ENCODE results near the gene ARHGAP24.

The ARHGAP24 gene

GRCh38 chr4:85748654-85749053 lies 273.7 kb downstream of the ARHGAP24 start:
- no peak for DNase-seq
- intact Hi-C loops (cut with DNase I), result loop anchor here (10.0 kb wide), 1 partner anchor 374 kb away; no protein-coding TSS in a partner anchor

- DNase-seq, result no peak
- intact Hi-C loops (cut with DNase I), result loop anchor here (5.0 kb wide), 1 partner anchor 605 kb away; no protein-coding TSS in a partner anchor
These were observed 276.9 kb downstream of the ARHGAP24 start for GRCh38 chr4:85751866-85752265.

- intact Hi-C loops (cut with DNase I), result no loop called here
- no peak for DNase-seq
These were observed 280.3 kb downstream of the ARHGAP24 start for GRCh38 chr4:85755285-85755684.

GRCh38 chr4:85756938-85757337 lies 282.0 kb downstream of the ARHGAP24 start:
- intact Hi-C loops (cut with DNase I), result no loop called here
- DNase-seq, result no peak

GRCh38 chr4:85759388-85759787 lies 284.4 kb downstream of the ARHGAP24 start:
- DNase-seq, result no peak
- intact Hi-C loops (cut with DNase I), result no loop called here

GRCh38 chr4:85760511-85760910 lies 285.6 kb downstream of the ARHGAP24 start:
- DNase-seq, result no peak
- intact Hi-C loops (cut with DNase I), result no loop called here

- peak in 3 of 42 donors; percentile 34 to 41 (median 36) for DNase-seq
These were observed 287.0 kb downstream of the ARHGAP24 start for GRCh38 chr4:85761803-85762528.

GRCh38 chr4:85762529-85762871 lies 287.6 kb downstream of the ARHGAP24 start:
- intact Hi-C loops (cut with DNase I), result no loop called here
- DNase-seq, result no peak

More at GRCh38 chr4:85761803-85762528, 287.0 kb downstream of the ARHGAP24 start:
- intact Hi-C loops (cut with DNase I), result no loop called here

GRCh38 chr4:85763202-85763601 lies 288.3 kb downstream of the ARHGAP24 start:
- intact Hi-C loops (cut with DNase I), result no loop called here
- no peak for DNase-seq

- DNase-seq, result no peak
- intact Hi-C loops (cut with DNase I), result no loop called here
These were observed 292.7 kb downstream of the ARHGAP24 start for GRCh38 chr4:85767649-85768048.

- intact Hi-C loops (cut with DNase I), result no loop called here
- no peak for DNase-seq
These were observed 294.1 kb downstream of the ARHGAP24 start for GRCh38 chr4:85769009-85769408.

GRCh38 chr4:85772470-85772869 lies 297.5 kb downstream of the ARHGAP24 start:
- intact Hi-C loops (cut with DNase I), result no loop called here
- no peak for DNase-seq

GRCh38 chr4:85773372-85773771 lies 298.4 kb downstream of the ARHGAP24 start:
- intact Hi-C loops (cut with DNase I), result no loop called here
- DNase-seq, result no peak

GRCh38 chr4:85774000-85774399 lies 299.1 kb downstream of the ARHGAP24 start:
- intact Hi-C loops (cut with DNase I), result no loop called here
- no peak for DNase-seq

- no peak for DNase-seq
- intact Hi-C loops (cut with DNase I), result no loop called here
These were observed 299.5 kb downstream of the ARHGAP24 start for GRCh38 chr4:85774489-85774888.

- intact Hi-C loops (cut with DNase I), result no loop called here
- no peak for DNase-seq
These were observed 301.1 kb downstream of the ARHGAP24 start for GRCh38 chr4:85776096-85776495.

- intact Hi-C loops (cut with DNase I), result no loop called here
- DNase-seq, result no peak
These were observed 301.6 kb downstream of the ARHGAP24 start for GRCh38 chr4:85776579-85776978.

GRCh38 chr4:85777908-85778631 lies 303.1 kb downstream of the ARHGAP24 start:
- no peak for DNase-seq
- intact Hi-C loops (cut with DNase I), result no loop called here

GRCh38 chr4:85778632-85779131 lies 303.7 kb downstream of the ARHGAP24 start:
- DNase-seq, result no peak
- intact Hi-C loops (cut with DNase I), result no loop called here

- DNase-seq, result no peak
- intact Hi-C loops (cut with DNase I), result no loop called here
These were observed 304.2 kb downstream of the ARHGAP24 start for GRCh38 chr4:85779165-85779564.

- intact Hi-C loops (cut with DNase I), result no loop called here
These were observed 305.7 kb downstream of the ARHGAP24 start for GRCh38 chr4:85780664-85781063.

More at GRCh38 chr4:85780664-85781063, 305.7 kb downstream of the ARHGAP24 start:
- DNase-seq, result peak in 1 of 42 donors; percentile 40

Data from head of caudate nucleus (tissue), 42 donors.